ENCODE measurements around the gene CSAG1. TPM values are rescaled to one million over a fixed set of nuclear protein-coding genes. Genes with fewer than 3 reads are reported as not detected.
A peak's percentile ranks its signal among the peaks of the same experiment; 100 is the strongest.
"Not testable (repeated sequence)": the region's sequence is repeated elsewhere in the genome, so short reads cannot be mapped to it uniquely, and the experiment has no call there.

The CSAG1 gene
- total RNA-seq, 2 donors from 2014 or later: not detected

- not testable (repeated sequence) for H3K9me3 Mint-ChIP-seq; H3K4me3 Mint-ChIP-seq; H3K4me1 Mint-ChIP-seq (ENCODE audit: low read depth); H3K36me3 Mint-ChIP-seq (ENCODE audit: insufficient read depth in 2 of 2); H3K27ac Mint-ChIP-seq; DNase-seq; ATAC-seq (replicated peaks in 1 of 2)
- H3K27me3 Mint-ChIP-seq (ENCODE audit: low read depth): peaks cover 12% of the 10 kb centered on the region
Measured at GRCh38 chrX:152734143-152734858, 780 bp upstream of the CSAG1 start.

GRCh38 chrX:152725409-152725808, 8.1 kb downstream of the CSAG1 start:
- no peak overlapping the region for H3K4me3 Mint-ChIP-seq
- ATAC-seq (replicated peaks in 1 of 2): no peak
- H3K9me3 Mint-ChIP-seq: no peaks in the 10 kb centered on the region
- H3K27ac Mint-ChIP-seq: no peak overlapping the region
- H3K27me3 Mint-ChIP-seq (ENCODE audit: low read depth): peaks cover 28% of the 10 kb centered on the region
- no peaks in the 10 kb centered on the region for H3K4me1 Mint-ChIP-seq (ENCODE audit: low read depth)
- no peak for DNase-seq
- H3K36me3 Mint-ChIP-seq (ENCODE audit: insufficient read depth in 2 of 2): no peaks in the 10 kb centered on the region

- not testable (repeated sequence) for H3K27me3 Mint-ChIP-seq (ENCODE audit: low read depth); H3K27ac Mint-ChIP-seq; DNase-seq; H3K9me3 Mint-ChIP-seq; H3K36me3 Mint-ChIP-seq (ENCODE audit: insufficient read depth in 2 of 2); H3K4me3 Mint-ChIP-seq; H3K4me1 Mint-ChIP-seq (ENCODE audit: low read depth); ATAC-seq (replicated peaks in 1 of 2)
Measured at GRCh38 chrX:152713815-152714787, 19.4 kb downstream of the CSAG1 start, which contains the start of gene MAGEA2B. Gene MAGEA2B (plus strand): TSS chrX:152714628. CDS start chrX:152717107, 2,479 bp downstream.

GRCh38 chrX:152713195-152713594, 20.3 kb downstream of the CSAG1 start:
- H3K27ac Mint-ChIP-seq; H3K4me3 Mint-ChIP-seq; H3K27me3 Mint-ChIP-seq (ENCODE audit: low read depth); H3K9me3 Mint-ChIP-seq; DNase-seq; H3K4me1 Mint-ChIP-seq (ENCODE audit: low read depth); ATAC-seq (replicated peaks in 1 of 2); H3K36me3 Mint-ChIP-seq (ENCODE audit: insufficient read depth in 2 of 2): not testable (repeated sequence)

DNA sequence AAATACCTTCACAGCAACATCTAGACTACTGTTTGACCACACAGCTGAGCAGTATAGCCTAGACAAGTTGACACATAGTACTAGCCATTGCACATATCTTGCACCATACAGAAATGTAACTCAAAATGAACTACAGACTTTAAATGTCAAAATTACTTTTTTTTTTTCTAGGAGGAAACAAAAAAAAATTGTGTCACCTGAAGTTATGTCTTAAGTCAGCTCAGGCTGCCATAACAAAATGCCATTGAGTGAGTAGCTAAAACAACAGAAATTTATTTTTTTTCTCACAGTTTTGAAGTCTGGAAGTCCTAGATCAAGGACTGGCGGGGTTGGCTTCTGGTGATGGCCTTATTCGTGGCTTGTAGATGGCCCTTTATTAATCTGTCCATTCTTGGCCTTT, 24.3 kb downstream of the CSAG1 start, which contains the start of gene CSAG2:
TSS of gene CSAG2 (minus strand) at position 101 of the 400 bp plus-strand sequence. CDS start 161 bp downstream, outside the sequence.
- H3K4me3 Mint-ChIP-seq; H3K27ac Mint-ChIP-seq; H3K9me3 Mint-ChIP-seq; H3K27me3 Mint-ChIP-seq (ENCODE audit: low read depth); H3K4me1 Mint-ChIP-seq (ENCODE audit: low read depth); ATAC-seq (replicated peaks in 1 of 2); DNase-seq; H3K36me3 Mint-ChIP-seq (ENCODE audit: insufficient read depth in 2 of 2): not testable (repeated sequence)

- not testable (repeated sequence) for H3K4me3 Mint-ChIP-seq; H3K27ac Mint-ChIP-seq; H3K36me3 Mint-ChIP-seq (ENCODE audit: insufficient read depth in 2 of 2); ATAC-seq (replicated peaks in 1 of 2); H3K4me1 Mint-ChIP-seq (ENCODE audit: low read depth); H3K9me3 Mint-ChIP-seq; H3K27me3 Mint-ChIP-seq (ENCODE audit: low read depth); DNase-seq
Measured at GRCh38 chrX:152706500-152706899, 27.0 kb downstream of the CSAG1 start.

- not testable (repeated sequence) for H3K27ac Mint-ChIP-seq; ATAC-seq (replicated peaks in 1 of 2); H3K36me3 Mint-ChIP-seq (ENCODE audit: insufficient read depth in 2 of 2); H3K4me3 Mint-ChIP-seq; H3K4me1 Mint-ChIP-seq (ENCODE audit: low read depth); H3K9me3 Mint-ChIP-seq; H3K27me3 Mint-ChIP-seq (ENCODE audit: low read depth); DNase-seq
Measured at GRCh38 chrX:152700390-152700789, 33.1 kb downstream of the CSAG1 start.

DNA sequence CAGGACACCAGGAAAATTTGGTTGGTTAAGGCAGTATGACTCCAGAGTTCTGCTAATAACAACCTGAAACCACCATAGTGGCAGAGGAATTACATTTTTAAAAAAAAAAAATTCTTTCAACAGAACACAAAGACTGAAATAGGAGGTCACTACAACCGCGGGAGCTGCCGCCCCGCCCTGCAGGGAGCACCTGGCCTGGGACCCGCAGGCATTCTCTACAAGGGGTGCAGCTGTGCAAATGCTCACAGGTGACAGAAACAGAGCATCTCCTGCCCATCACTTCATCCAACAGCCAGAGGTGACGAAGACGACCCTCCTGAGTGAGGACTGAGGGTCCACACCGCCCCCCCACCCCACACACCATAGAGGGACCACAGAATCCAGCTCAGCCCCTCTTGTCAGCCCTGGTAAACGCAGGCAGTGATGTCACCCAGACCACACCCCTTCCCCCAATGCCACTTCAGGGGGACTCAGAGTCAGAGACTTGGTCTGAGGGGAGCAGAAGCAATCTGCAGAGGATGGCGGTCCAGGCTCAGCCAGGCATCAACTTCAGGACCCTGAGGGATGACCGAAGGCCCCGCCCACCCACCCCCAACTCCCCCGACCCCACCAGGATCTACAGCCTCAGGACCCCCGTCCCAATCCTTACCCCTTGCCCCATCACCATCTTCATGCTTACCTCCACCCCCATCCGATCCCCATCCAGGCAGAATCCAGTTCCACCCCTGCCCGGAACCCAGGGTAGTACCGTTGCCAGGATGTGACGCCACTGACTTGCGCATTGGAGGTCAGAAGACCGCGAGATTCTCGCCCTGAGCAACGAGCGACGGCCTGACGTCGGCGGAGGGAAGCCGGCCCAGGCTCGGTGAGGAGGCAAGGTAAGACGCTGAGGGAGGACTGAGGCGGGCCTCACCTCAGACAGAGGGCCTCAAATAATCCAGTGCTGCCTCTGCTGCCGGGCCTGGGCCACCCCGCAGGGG, 35.3 kb downstream of the CSAG1 start, which contains the start of gene MAGEA3:
TSS of gene MAGEA3 (plus strand) at position 843 of the 980 bp plus-strand sequence. CDS start 2,039 bp downstream, outside the sequence.
- not testable (repeated sequence) for H3K4me1 Mint-ChIP-seq (ENCODE audit: low read depth); H3K27ac Mint-ChIP-seq; H3K4me3 Mint-ChIP-seq; H3K9me3 Mint-ChIP-seq; H3K36me3 Mint-ChIP-seq (ENCODE audit: insufficient read depth in 2 of 2); DNase-seq; ATAC-seq (replicated peaks in 1 of 2); H3K27me3 Mint-ChIP-seq (ENCODE audit: low read depth)

DNA sequence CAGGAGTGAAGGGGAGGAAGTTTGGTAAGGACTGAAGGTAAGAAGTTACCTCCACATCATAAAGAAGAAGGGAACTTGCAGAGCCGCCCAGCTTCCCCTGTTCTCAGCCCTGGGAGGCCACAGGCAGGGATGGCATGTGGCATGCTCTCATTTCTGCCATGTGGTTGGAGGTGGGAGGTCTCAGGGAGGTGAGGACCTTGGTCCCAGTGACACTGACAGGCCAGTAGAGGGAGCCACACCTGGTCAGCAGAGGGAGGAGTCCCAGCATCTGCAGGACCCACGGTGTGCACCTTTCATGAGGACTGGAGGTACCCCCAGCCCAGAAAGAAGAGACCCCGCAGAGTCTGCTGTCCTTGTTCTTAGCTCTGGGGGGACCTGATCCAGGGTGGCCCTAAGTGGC, 52.5 kb downstream of the CSAG1 start:
- ATAC-seq (replicated peaks in 1 of 2): peak; percentile 37 to 53
- not testable (repeated sequence) for H3K4me1 Mint-ChIP-seq (ENCODE audit: low read depth); DNase-seq; H3K4me3 Mint-ChIP-seq; H3K9me3 Mint-ChIP-seq; H3K27me3 Mint-ChIP-seq (ENCODE audit: low read depth); H3K36me3 Mint-ChIP-seq (ENCODE audit: insufficient read depth in 2 of 2); H3K27ac Mint-ChIP-seq

Other genes starting within 250 kb of the CSAG1 start
- under 1 TPM; 0.05 to 0.14 TPM for gene GABRQ, start 95.8 kb downstream of the CSAG1 start, total RNA-seq
- gene MAGEA3, start 34.9 kb downstream of the CSAG1 start, total RNA-seq: not detected
- gene CSAG2, start 24.4 kb downstream of the CSAG1 start, total RNA-seq: not detected
- gene MAGEA2B, start 19.1 kb downstream of the CSAG1 start, total RNA-seq: not detected
- gene MAGEA12, start within 50 bp of the CSAG1 start, total RNA-seq: not detected
- not detected for gene MAGEA2, start 20.1 kb upstream of the CSAG1 start, total RNA-seq
- gene CSAG3, start 25.5 kb upstream of the CSAG1 start, total RNA-seq: 1 to 10 TPM; 1.3 to 5.3 TPM
- gene MAGEA6, start 36.0 kb upstream of the CSAG1 start, total RNA-seq: not detected
- 1 to 10 TPM; 4.6 to 6.2 TPM for gene CETN2, start 97.0 kb upstream of the CSAG1 start, total RNA-seq
- 10 to 100 TPM; 10.8 to 13.9 TPM for gene NSDHL, start 97.3 kb upstream of the CSAG1 start, total RNA-seq
- 1 to 10 TPM; 3.8 to 5.2 TPM for gene ZNF185, start 164.3 kb upstream of the CSAG1 start, total RNA-seq